C4-2B (cell line): ENCODE data around the gene PDE4B.

Experiments used
- H3K27ac ChIP-seq: fragments of 450-650 bp; 2 replicates; pipeline ENCODE4 v1.5.1; 2017
- ZFX ChIP-seq: fragments of 450-650 bp; IDR thresholded peaks from 2 replicates; pipeline ENCODE4 v1.6.1; 2017
- TF ChIP-seq, protein P1 (sequence below): fragments of 450-650 bp; conservative IDR thresholded peaks from 2 replicates; pipeline ENCODE4 v1.5.1; 2017; ENCODE audit warnings: mild to moderate bottlenecking

Gene PDE4B

GRCh38 chr1:66197120-66197519 lies 404.4 kb downstream of the PDE4B start:
- H3K27ac ChIP-seq = no peak overlapping the region

GRCh38 chr1:66197785-66198184 lies 405.1 kb downstream of the PDE4B start:
- no peak overlapping the region for H3K27ac ChIP-seq
- TF ChIP-seq, protein P1, sequence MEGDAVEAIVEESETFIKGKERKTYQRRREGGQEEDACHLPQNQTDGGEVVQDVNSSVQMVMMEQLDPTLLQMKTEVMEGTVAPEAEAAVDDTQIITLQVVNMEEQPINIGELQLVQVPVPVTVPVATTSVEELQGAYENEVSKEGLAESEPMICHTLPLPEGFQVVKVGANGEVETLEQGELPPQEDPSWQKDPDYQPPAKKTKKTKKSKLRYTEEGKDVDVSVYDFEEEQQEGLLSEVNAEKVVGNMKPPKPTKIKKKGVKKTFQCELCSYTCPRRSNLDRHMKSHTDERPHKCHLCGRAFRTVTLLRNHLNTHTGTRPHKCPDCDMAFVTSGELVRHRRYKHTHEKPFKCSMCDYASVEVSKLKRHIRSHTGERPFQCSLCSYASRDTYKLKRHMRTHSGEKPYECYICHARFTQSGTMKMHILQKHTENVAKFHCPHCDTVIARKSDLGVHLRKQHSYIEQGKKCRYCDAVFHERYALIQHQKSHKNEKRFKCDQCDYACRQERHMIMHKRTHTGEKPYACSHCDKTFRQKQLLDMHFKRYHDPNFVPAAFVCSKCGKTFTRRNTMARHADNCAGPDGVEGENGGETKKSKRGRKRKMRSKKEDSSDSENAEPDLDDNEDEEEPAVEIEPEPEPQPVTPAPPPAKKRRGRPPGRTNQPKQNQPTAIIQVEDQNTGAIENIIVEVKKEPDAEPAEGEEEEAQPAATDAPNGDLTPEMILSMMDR = no peak
- TF ChIP-seq ZFX = no peak

More at GRCh38 chr1:66197120-66197519, 404.4 kb downstream of the PDE4B start:
- TF ChIP-seq, protein P1 = no peak
- TF ChIP-seq ZFX = no peak

DNA sequence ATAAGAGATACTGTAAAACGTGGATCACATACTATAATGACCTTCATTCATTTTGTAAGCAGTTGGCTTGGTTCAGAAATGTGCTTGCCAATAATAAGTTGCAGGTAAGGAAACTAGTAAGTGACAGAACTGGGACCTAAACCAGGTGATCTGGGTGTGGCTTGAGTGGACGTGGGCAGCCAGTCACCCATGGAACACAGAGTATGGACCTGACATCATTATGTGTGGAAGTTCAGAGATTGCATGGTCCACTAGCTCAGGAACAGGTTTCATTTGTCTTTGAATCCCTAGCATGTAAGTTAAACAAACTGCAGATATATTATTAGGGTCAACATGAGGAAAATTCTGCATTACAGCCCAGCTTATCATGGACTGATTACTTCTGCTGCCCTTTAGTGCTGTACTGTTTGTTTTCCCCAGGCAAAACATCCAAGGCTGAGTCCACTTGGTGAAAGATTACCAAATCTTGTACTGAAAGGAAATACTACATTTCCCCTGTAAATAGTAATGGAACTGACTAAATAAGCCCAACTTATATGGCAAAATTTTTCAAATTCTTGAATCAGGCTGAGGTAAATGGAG lies 414.0 kb downstream of the PDE4B start:
- TF ChIP-seq, protein P1 = no peak
- TF ChIP-seq ZFX = no peak
- no peak overlapping the region for H3K27ac ChIP-seq

DNA sequence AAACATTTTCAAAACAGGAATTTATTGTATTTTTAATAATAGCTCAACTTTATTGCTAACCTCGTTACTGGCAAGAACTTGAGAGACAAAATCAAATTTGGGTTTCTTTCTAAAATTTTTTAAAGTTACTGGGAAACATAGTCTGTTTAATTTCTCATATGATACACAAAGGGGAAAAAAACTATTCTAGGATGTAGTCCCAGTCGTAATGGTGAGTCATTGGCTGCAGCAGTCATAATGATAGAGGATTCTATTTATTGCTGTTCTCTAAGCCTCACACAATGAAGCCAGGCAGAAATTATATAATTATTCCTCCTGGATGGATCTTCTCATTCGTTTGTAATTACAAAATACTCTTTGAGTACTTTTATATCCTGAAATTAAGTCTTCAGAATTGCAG lies 414.8 kb downstream of the PDE4B start:
- TF ChIP-seq, protein P1 = no peak
- no peak for TF ChIP-seq ZFX
- no peak overlapping the region for H3K27ac ChIP-seq

DNA sequence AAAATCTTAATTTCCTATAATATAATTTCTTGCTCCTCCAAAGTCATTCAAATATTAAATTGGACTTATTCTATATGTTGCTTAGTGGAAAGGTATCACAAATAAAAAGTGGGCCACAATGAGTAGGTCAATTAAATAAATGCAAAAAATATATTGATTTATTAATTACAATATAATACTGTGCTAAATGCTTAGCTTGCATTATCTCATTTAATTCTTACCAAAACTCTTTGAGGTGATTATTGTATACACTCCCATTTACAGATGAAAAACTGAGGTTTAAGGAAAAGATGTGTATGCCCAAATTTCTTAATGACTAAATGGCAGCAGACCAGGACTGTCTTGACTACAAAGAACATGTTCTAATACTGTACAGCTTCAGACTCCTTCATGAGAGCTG lies 415.9 kb downstream of the PDE4B start:
- no peak for TF ChIP-seq ZFX
- TF ChIP-seq, protein P1 = no peak
- no peak overlapping the region for H3K27ac ChIP-seq

GRCh38 chr1:66210635-66211244 lies 418.0 kb downstream of the PDE4B start:
- TF ChIP-seq, protein P1 = no peak
- no peak for TF ChIP-seq ZFX
- H3K27ac ChIP-seq = no peak overlapping the region

DNA sequence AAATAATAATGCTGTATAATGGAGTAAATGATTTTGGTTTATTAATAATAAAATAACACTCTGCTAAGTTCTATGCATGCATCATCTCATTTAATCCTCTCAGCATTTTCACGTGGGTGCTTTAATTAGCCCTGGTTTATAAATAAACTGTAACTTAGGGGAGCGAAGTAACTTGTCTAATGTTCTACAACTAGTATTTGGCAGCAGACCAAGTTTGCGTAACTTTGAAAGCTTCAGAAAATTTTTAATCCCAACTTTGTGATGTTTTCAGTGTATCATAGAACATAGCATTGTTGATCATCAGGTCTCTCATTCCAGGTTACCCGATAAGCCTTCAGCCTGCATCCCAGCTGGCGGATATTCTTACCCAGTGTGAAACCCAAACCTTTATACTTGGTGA lies 418.8 kb downstream of the PDE4B start:
- TF ChIP-seq, protein P1 = no peak
- TF ChIP-seq ZFX = no peak
- no peak overlapping the region for H3K27ac ChIP-seq
